ENCODE data around the gene LENG8. TPM values are rescaled to one million over a fixed set of nuclear protein-coding genes. Genes with fewer than 3 reads are reported as not detected.

LENG8 gene
- total and polyA plus RNA-seq, 4 donors: 39.4 to 336 (median 220) TPM

DNA sequence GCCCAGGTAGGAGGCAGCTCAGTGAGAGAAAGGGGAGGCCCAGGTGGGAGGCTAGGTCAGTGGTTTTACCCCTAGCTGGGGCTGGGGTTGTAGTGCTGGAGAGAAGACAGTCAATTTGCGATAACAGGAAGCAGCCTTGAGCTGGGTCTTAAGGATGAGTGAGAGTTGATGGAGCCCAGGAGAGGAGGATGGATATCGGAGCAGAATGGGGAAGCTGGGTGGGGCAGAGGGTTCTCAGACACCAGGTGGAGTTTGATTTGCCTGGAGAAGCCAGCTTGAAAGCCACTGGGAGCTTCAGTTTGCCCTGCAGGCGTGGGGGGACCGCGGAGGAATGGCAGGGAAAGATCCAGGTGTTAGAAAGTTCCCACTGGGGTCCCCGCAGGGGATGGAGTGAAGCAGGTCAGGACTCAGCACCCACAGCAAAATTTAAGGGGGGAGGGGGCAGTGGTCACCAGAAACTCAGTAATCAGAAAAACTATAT, 24.9 kb downstream of the LENG8 start:
- no peak for DNase-seq
- Histone ChIP-seq H3K27ac (ENCODE audit: low read depth in 1 of 2, low read length in 2 of 2) (peak overlapping the region in 1 of 2 donors; percentile 7), H3K4me1 (ENCODE audit: control insufficient read depth in 1 of 2, insufficient read depth in 2 of 2, low read length in 2 of 2) (no peaks in the 10 kb centered on the region), H3K36me3 (ENCODE audit: control insufficient read depth in 1 of 2, insufficient read depth in 2 of 2, low read length in 1 of 2) (no peaks in the 10 kb centered on the region), H3K4me3 (ENCODE audit: low read length in 2 of 2) (no peak overlapping the region), H3K9me3 (ENCODE audit: control insufficient read depth, low read length) (no peaks in the 10 kb centered on the region), H3K27me3 (ENCODE audit: control insufficient read depth in 1 of 2, insufficient read depth in 2 of 2, low read length in 1 of 2) (no peaks in the 10 kb centered on the region)
- intact Hi-C loops (cut with DNase I): no loop called here
- WGBS, 2 donors: 82 to 85% methylated on average over 6 of the region's 6 CpGs
- ATAC-seq (ENCODE audit: low FRiP score): no peak

GRCh38 chr19:54475706-54476105, 26.7 kb downstream of the LENG8 start:
- intact Hi-C loops (cut with DNase I): loop anchor here in 1 of 2 donors (5.0 kb wide), 1 partner anchor 38 kb away; no protein-coding TSS in a partner anchor
- ATAC-seq (ENCODE audit: low FRiP score) (no peak), DNase-seq (no peak)
- H3K36me3 ChIP-seq (ENCODE audit: control insufficient read depth in 1 of 2, insufficient read depth in 2 of 2, low read length in 1 of 2): no peaks in the 10 kb centered on the region
- H3K4me3 ChIP-seq (ENCODE audit: low read length in 2 of 2): no peak overlapping the region
- no peaks in the 10 kb centered on the region for H3K9me3 ChIP-seq (ENCODE audit: control insufficient read depth, low read length)
- H3K27me3 ChIP-seq (ENCODE audit: control insufficient read depth in 1 of 2, insufficient read depth in 2 of 2, low read length in 1 of 2): no peaks in the 10 kb centered on the region
- WGBS, 2 donors: 86 to 87% methylated on average over 11 of the region's 11 CpGs
- no peak overlapping the region for H3K27ac ChIP-seq (ENCODE audit: low read depth in 1 of 2, low read length in 2 of 2)
- H3K4me1 ChIP-seq (ENCODE audit: control insufficient read depth in 1 of 2, insufficient read depth in 2 of 2, low read length in 2 of 2): no peaks in the 10 kb centered on the region

- ATAC-seq (ENCODE audit: low FRiP score): no peak
- no peaks in the 10 kb centered on the region for H3K4me1 ChIP-seq (ENCODE audit: control insufficient read depth in 1 of 2, insufficient read depth in 2 of 2, low read length in 2 of 2)
- no peaks in the 10 kb centered on the region for H3K9me3 ChIP-seq (ENCODE audit: control insufficient read depth, low read length)
- H3K4me3 ChIP-seq (ENCODE audit: low read length in 2 of 2): no peak overlapping the region
- H3K27me3 ChIP-seq (ENCODE audit: control insufficient read depth in 1 of 2, insufficient read depth in 2 of 2, low read length in 1 of 2): no peaks in the 10 kb centered on the region
- no peak for DNase-seq
- H3K27ac ChIP-seq (ENCODE audit: low read depth in 1 of 2, low read length in 2 of 2): no peak overlapping the region
- intact Hi-C loops (cut with DNase I): loop anchor here in 1 of 2 donors (5.0 kb wide), 1 partner anchor 40 kb away; no protein-coding TSS in a partner anchor
- 59 to 65% methylated on average over 3 of the region's 3 CpGs for WGBS, 2 donors
- no peaks in the 10 kb centered on the region for H3K36me3 ChIP-seq (ENCODE audit: control insufficient read depth in 1 of 2, insufficient read depth in 2 of 2, low read length in 1 of 2)
Observed at GRCh38 chr19:54477650-54478049, 28.7 kb downstream of the LENG8 start.

GRCh38 chr19:54478677-54479266, 29.8 kb downstream of the LENG8 start:
- 14 to 15% methylated on average over 10 of the region's 10 CpGs for WGBS, 2 donors
- Histone ChIP-seq H3K27ac (ENCODE audit: low read depth in 1 of 2, low read length in 2 of 2) (no peak overlapping the region), H3K4me3 (ENCODE audit: low read length in 2 of 2) (no peak overlapping the region), H3K4me1 (ENCODE audit: control insufficient read depth in 1 of 2, insufficient read depth in 2 of 2, low read length in 2 of 2) (no peaks in the 10 kb centered on the region), H3K9me3 (ENCODE audit: control insufficient read depth, low read length) (no peaks in the 10 kb centered on the region), H3K27me3 (ENCODE audit: control insufficient read depth in 1 of 2, insufficient read depth in 2 of 2, low read length in 1 of 2) (no peaks in the 10 kb centered on the region), H3K36me3 (ENCODE audit: control insufficient read depth in 1 of 2, insufficient read depth in 2 of 2, low read length in 1 of 2) (no peaks in the 10 kb centered on the region)
- no peak for ATAC-seq (ENCODE audit: low FRiP score)
- DNase-seq: peak in 1 of 2 donors; percentile 41
- intact Hi-C loops (cut with DNase I): loop anchor here in 1 of 2 donors (5.0 kb wide), 1 partner anchor 41 kb away; no protein-coding TSS in a partner anchor

- Histone ChIP-seq H3K27me3 (ENCODE audit: control insufficient read depth in 1 of 2, insufficient read depth in 2 of 2, low read length in 1 of 2) (peaks cover 0 to 3% of the 10 kb centered on the region in 2 donors), H3K4me3 (ENCODE audit: low read length in 2 of 2) (no peak overlapping the region), H3K4me1 (ENCODE audit: control insufficient read depth in 1 of 2, insufficient read depth in 2 of 2, low read length in 2 of 2) (no peaks in the 10 kb centered on the region), H3K36me3 (ENCODE audit: control insufficient read depth in 1 of 2, insufficient read depth in 2 of 2, low read length in 1 of 2) (no peaks in the 10 kb centered on the region), H3K9me3 (ENCODE audit: control insufficient read depth, low read length) (no peaks in the 10 kb centered on the region), H3K27ac (ENCODE audit: low read depth in 1 of 2, low read length in 2 of 2) (no peak overlapping the region)
- no peak for DNase-seq
- WGBS, 2 donors: 71 to 73% methylated on average over 2 of the region's 2 CpGs
- ATAC-seq (ENCODE audit: low FRiP score): no peak
- intact Hi-C loops (cut with DNase I): loop anchor here in 1 of 2 donors (5.0 kb wide), 1 partner anchor 192 kb away; no protein-coding TSS in a partner anchor
Observed at GRCh38 chr19:54480051-54480450, 31.1 kb downstream of the LENG8 start.

- Histone ChIP-seq H3K9me3 (ENCODE audit: control insufficient read depth, low read length) (no peaks in the 10 kb centered on the region), H3K27ac (ENCODE audit: low read depth in 1 of 2, low read length in 2 of 2) (no peak overlapping the region), H3K27me3 (ENCODE audit: control insufficient read depth in 1 of 2, insufficient read depth in 2 of 2, low read length in 1 of 2) (peaks cover 0 to 3% of the 10 kb centered on the region in 2 donors), H3K36me3 (ENCODE audit: control insufficient read depth in 1 of 2, insufficient read depth in 2 of 2, low read length in 1 of 2) (no peaks in the 10 kb centered on the region), H3K4me3 (ENCODE audit: low read length in 2 of 2) (no peak overlapping the region), H3K4me1 (ENCODE audit: control insufficient read depth in 1 of 2, insufficient read depth in 2 of 2, low read length in 2 of 2) (no peaks in the 10 kb centered on the region)
- DNase-seq: peak in 1 of 2 donors; percentile 69
- no peak for ATAC-seq (ENCODE audit: low FRiP score)
- intact Hi-C loops (cut with DNase I): loop anchor here in 1 of 2 donors (5.0 kb wide), 1 partner anchor 191 kb away; no protein-coding TSS in a partner anchor
- 11 to 12% methylated on average over 16 of the region's 16 CpGs for WGBS, 2 donors
Observed at GRCh38 chr19:54481326-54481930, 32.4 kb downstream of the LENG8 start.

- no peak overlapping the region for H3K4me3 ChIP-seq (ENCODE audit: low read length in 2 of 2)
- intact Hi-C loops (cut with DNase I): loop anchor here in 1 of 2 donors (5.0 kb wide), 1 partner anchor 189 kb away; no protein-coding TSS in a partner anchor
- ATAC-seq (ENCODE audit: low FRiP score) (no peak), DNase-seq (no peak)
- H3K27ac ChIP-seq (ENCODE audit: low read depth in 1 of 2, low read length in 2 of 2): no peak overlapping the region
- 63 to 74% methylated on average over 3 of the region's 3 CpGs for WGBS, 2 donors
- no peaks in the 10 kb centered on the region for H3K4me1 ChIP-seq (ENCODE audit: control insufficient read depth in 1 of 2, insufficient read depth in 2 of 2, low read length in 2 of 2)
- H3K9me3 ChIP-seq (ENCODE audit: control insufficient read depth, low read length): no peaks in the 10 kb centered on the region
- H3K27me3 ChIP-seq (ENCODE audit: control insufficient read depth in 1 of 2, insufficient read depth in 2 of 2, low read length in 1 of 2): peaks cover 0 to 3% of the 10 kb centered on the region in 2 donors
- no peaks in the 10 kb centered on the region for H3K36me3 ChIP-seq (ENCODE audit: control insufficient read depth in 1 of 2, insufficient read depth in 2 of 2, low read length in 1 of 2)
Observed at GRCh38 chr19:54482889-54483288, 33.9 kb downstream of the LENG8 start.

- Histone ChIP-seq H3K9me3 (ENCODE audit: control insufficient read depth, low read length) (no peaks in the 10 kb centered on the region), H3K27ac (ENCODE audit: low read depth in 1 of 2, low read length in 2 of 2) (no peak overlapping the region), H3K4me3 (ENCODE audit: low read length in 2 of 2) (no peak overlapping the region), H3K36me3 (ENCODE audit: control insufficient read depth in 1 of 2, insufficient read depth in 2 of 2, low read length in 1 of 2) (no peaks in the 10 kb centered on the region), H3K4me1 (ENCODE audit: control insufficient read depth in 1 of 2, insufficient read depth in 2 of 2, low read length in 2 of 2) (no peaks in the 10 kb centered on the region), H3K27me3 (ENCODE audit: control insufficient read depth in 1 of 2, insufficient read depth in 2 of 2, low read length in 1 of 2) (peaks cover 0 to 3% of the 10 kb centered on the region in 2 donors)
- no peak for ATAC-seq (ENCODE audit: low FRiP score)
- intact Hi-C loops (cut with DNase I): loop anchor here in 1 of 2 donors (5.0 kb wide), 1 partner anchor 188 kb away; no protein-coding TSS in a partner anchor
- 71 to 75% methylated on average over 10 of the region's 10 CpGs for WGBS, 2 donors
- DNase-seq: peak in 1 of 2 donors; percentile 53
Observed at GRCh38 chr19:54484451-54484850, 35.5 kb downstream of the LENG8 start.
